Measurements from ENCODE around the gene CTTN.
A peak's percentile ranks its signal among the peaks of the same experiment; 100 is the strongest.

Gene CTTN

DNA sequence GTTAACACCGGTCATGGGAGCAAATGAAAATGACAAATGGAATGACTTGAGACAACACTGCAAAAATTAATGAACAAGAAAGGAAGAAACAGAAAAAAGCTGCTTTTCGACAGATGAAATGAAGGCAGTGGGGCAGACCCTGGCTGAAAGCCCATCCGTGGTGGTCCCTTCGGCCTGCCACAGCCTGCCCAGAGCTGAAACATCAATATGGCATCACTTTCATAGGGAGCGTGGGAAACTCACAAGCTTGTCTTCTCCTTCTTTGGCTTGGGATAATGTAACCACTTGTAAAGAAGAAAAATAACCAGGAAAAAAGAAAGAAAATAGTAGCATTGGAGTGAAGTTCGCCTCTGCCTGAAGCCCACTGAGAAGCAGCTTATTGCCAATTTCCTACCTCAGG is 78.8 kb downstream of the CTTN start:
- no peak for DNase-seq (ENCODE audit: low spot score)

DNA sequence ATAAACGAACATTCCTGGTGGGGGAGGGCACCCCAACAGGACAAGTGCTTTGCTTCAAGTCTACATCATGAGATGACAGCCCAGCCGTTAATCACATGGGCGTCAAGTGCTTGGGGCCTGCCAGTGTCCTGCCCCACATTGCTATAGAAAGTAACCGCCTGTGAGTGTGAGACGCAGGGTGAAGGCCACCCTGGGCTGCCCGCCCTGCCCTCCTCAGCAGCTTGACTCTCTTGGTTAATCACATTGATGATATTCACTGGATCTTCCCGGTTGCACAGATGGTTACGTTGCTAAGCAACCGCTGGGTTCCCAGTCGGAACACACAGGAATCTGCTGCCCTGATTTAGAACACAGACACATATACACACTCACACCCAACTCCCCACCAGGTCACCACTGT is 79.3 kb downstream of the CTTN start:
- DNase-seq (ENCODE audit: low spot score) = no peak

- no peak for DNase-seq (ENCODE audit: low spot score)
Measured at GRCh38 chr11:70478166-70478890, 80.0 kb downstream of the CTTN start.

DNA sequence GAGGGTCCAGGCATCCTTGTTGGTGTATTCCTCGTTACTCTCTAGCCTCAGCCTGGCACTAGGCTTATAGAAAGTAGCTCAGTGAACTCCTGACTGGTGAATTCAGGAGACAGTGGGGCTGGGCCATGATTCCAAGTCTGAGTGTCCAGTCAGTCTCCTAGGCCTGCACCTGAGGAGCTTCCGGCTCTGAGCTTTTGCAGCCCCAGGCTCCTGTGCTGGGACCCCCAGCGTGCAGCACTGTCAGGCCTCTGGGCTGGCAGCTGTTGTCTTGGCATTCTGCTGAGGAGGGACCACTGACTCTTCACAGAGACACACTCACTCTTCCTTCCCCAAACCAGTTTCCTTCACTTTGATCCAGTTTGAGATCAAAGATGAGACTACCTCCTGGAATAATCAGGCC is 82.4 kb downstream of the CTTN start:
- no peak for DNase-seq (ENCODE audit: low spot score)

DNA sequence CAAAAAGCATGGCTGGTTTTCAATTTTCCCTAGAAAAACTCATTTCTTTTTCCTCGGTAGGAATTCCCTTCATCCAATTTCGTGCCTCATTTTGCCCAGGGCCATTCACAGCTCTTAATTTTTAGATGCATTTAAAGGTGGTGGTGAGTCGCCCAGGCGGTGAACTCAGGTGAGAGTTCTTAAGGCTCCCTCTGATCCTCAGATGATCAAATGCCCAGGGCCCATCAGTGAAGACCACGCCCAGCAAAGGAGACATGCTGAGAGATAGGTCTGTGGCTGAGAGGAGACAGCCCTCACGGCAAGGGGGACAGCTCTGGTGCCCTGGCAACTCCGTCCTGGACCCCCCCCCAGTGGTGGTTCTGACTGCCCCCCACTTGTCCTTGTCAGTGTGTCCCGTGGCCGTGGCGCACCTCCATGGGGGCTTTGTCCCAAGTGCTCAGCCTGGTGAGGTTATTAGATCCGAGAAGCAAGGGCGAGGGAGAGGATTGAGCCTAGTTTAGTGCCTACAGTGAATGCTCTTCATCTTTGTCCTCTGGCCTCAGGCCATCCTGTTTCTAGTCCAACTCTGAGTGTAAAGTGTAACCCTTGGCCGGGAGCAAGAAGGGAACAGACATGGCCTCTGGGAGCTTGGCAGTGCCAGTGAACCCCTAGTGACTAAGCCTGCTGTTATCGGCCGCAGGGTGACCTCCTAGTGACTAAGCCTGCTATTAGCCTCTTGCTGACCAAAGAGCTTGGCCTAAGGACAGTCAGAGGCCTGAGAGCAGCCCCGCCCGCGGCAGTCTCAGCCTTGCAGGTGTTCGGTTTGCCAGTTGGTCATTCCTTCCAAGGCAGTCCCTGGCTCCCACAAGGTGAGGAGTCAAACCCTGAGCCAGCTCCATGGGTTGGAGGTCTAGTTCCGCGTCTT is 83.5 kb downstream of the CTTN start:
- DNase-seq (ENCODE audit: low spot score) = peak; percentile 66

GRCh38 chr11:70482529-70482917 is 84.2 kb downstream of the CTTN start:
- DNase-seq (ENCODE audit: low spot score) = no peak

DNA sequence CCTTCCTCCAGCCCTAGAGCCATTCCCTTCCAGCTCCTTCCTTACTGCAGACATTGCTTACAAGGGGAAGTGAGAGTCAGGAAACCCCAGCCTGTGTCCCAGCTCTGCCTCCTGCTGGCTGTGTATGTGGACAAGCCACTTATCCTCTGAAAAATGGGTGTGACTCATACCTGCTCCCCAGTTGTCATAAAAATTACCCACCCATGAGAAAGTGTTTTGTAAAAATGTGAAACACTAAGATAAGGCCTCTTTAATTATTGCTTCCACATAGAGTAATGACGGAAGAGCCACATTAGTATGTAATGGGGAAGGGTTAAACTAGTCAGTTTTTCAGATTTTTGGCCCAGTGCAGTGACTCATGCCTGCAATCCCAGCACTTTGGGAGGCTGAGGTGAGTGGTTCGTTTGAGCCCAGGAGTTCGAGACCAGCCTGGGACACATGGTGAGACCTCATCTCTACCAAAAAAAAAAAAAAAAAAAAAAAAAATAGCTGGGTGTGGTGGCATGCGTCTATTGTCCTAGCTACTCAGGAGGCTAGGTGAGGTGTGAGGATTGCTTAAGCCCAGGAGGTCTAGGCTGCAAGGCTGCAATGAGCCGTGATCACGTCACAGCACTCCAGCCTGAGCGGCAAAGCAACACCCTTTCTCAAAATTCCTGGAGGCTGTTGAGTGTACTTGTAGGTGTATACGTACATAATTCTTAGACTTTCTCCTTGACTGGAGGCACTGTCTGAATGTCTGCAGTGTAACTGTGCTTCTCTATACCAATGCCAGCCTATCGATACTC is 84.9 kb downstream of the CTTN start:
- peak; percentile 23 for DNase-seq (ENCODE audit: low spot score)

DNA sequence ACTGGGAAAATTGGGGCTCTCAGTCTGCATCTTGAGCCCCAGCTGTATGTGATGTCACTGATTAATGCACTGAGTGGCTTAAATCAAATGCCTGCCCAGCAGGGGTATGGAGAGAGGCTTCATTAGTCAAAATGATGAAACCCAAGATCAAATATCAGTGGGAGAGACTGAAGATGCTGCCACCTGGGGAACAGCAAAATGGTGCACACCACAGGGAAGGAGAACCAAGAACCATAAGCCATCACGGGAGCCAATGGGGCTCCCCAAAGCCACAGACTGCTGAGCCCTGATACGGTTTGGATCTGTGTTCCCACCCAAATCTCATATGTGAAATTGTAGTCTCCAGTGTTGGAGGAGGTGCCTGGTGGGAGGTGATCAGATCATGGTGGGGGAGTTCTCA is 85.6 kb downstream of the CTTN start:
- DNase-seq (ENCODE audit: low spot score) = no peak

- no peak for DNase-seq (ENCODE audit: low spot score)
Measured at GRCh38 chr11:70485326-70486025, 87.1 kb downstream of the CTTN start.

- DNase-seq (ENCODE audit: low spot score) = no peak
Measured at GRCh38 chr11:70486026-70486415, 87.7 kb downstream of the CTTN start.
